Astrocyte of the hippocampus (primary cell): Measurements from ENCODE around the gene OVOL1.
"Not testable (repeated sequence)": the region's sequence is repeated elsewhere in the genome, so short reads cannot be mapped to it uniquely, and the experiment has no call there.

Source experiments
- DNase-seq: peaks from one replicate; pipeline ENCODE4 v3.0.0; 2011; ENCODE audit warnings: low read depth, low spot score

The OVOL1 gene

GRCh38 chr11:65814986-65815565 is 28.2 kb downstream of the OVOL1 start:
- DNase-seq: no peak

- DNase-seq: no peak
These were observed 29.8 kb downstream of the OVOL1 start for GRCh38 chr11:65816696-65817095.

GRCh38 chr11:65817312-65817834 is 30.5 kb downstream of the OVOL1 start:
- DNase-seq: no peak

- peak; percentile 96 for DNase-seq
These were observed 31.2 kb downstream of the OVOL1 start for GRCh38 chr11:65817835-65818680.

DNA sequence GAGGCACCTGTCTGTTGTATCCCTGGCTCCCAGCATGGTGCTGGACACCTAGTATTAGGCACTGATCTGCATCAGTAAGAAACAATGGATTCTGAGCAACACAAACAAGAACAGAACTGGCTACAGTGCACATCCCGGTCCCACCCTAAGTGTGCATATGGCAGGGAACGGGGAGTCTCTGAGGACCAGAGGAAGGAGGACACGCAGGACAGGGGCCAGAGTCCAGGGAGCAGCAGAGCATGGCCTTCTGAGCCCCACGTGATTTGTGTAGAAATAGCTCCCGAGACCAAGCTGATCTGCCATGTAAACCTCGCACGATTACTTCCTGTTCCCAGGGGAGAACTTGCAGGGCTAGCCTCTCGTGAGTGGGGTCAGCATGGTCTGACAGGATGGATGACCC is 34.2 kb downstream of the OVOL1 start:
- DNase-seq: no peak

- no peak for DNase-seq
These were observed 36.1 kb downstream of the OVOL1 start for GRCh38 chr11:65822776-65823528.

DNA sequence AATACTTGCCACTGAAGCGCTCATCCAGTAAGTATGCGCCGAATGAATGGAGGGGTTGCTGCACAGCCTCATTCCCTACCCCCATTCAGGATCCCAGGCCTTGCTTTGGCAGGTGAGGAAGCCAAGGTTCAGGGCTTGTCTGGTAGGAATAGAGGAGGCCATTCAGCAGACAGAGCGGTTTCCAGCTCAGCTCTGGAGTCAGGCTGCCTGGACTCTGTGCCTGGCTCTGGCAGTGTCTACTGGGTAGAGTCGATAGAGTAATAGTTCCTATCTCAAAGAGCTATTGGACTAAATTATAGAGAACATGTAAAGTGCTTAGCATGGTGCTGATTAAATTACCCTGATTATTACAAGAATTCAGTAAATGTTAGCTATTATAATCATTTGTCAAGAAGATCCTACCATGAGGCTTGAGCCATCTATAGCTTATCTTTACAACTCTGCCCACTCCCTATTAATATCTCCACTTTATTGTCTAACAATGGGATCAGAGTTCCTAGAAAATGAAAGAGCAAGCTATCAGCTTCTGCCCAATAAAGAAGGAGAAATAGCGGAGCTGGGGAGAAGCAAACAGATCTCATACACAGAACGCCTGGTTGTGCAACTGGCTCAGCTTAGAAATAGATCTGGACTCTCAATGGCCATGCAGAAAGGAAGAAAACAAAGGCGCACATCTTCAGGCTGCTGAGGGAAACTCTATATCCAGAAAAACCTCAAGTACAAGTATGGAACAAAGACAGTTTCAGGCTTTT is 40.3 kb downstream of the OVOL1 start:
- no peak for DNase-seq

DNA sequence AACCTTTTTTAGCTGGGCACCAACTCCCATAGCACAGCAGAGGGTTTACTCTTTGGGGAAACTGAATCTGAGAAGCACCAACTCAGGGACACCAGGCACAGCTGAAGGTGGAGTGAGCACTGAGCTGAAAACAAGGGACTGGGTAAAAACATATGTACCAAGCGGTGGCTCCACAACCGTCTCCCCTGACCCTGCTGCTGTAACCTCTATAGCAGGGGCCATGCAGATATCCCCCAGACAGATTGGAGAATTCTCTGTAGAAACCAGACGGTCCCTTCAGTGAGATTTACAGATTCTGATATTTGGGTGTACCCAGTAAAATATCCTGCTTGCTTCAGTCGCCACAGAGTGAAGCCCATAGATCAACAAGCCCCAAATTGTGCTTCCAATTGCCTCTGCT is 42.6 kb downstream of the OVOL1 start:
- DNase-seq: no peak

GRCh38 chr11:65832231-65832630 is 45.4 kb downstream of the OVOL1 start:
- DNase-seq: not testable (repeated sequence)

GRCh38 chr11:65833297-65834030 is 46.6 kb downstream of the OVOL1 start, which contains the start of gene SNX32:
Gene SNX32 (plus strand): TSS chr11:65833963. CDS start chr11:65834066, 103 bp downstream.
- DNase-seq: peak; percentile 98

DNA sequence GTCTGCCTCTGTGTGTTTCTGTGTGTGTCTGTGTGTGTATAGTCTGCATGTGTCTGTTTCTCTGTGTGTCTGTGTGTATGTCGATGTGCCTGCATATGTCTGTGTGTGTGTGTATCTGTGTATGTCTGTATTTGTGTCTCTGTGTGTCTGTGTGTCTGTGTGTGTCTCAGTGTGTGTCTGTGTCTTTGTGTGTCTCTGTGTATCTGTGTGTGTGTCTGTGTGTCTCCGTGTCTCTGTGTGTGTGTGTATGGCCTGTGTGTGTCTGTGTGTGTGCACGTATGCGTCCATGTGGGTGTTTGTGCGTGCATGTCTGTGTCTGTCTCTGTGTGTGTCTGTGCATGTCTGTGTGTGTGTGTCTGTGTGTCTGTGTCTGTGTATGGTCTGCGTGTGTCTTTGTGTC is 47.3 kb downstream of the OVOL1 start:
- no peak for DNase-seq

DNA sequence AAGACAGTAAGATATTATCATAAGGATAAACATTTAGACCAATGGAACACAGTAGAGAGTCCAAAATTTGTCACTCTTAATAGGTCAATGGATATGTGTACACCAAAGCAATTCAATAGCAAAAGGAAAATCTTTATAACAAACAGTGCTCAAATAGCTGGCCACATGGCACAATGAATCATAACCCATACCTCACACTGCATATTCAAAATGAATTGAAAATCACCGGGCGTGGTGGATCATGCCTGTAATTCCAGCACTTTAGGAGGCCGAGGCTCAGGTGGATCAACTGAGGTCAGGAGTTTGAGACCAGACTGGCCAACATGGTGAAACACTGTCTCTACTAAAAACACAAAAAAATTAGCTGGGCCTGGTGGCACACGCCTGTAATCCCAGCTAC is 55.3 kb downstream of the OVOL1 start:
- no peak for DNase-seq

DNA sequence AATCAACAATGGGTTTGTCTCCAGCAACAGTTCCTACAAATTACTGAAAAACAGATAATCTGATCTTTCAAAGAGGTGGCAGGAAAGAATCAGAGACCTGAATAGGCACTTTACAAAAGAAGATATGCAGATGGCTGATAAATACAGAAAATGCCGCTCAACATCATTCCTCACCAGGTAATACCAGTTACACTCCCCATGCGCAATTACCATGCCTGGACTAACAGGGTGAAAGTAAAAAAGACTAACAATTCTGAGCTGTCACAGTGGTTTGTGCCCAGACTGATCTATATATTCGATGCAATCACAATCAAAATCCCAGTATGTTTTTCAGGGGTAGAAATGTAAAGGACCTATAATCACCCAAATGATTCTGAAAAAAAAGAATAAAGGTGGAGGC is 56.9 kb downstream of the OVOL1 start:
- DNase-seq: no peak

DNA sequence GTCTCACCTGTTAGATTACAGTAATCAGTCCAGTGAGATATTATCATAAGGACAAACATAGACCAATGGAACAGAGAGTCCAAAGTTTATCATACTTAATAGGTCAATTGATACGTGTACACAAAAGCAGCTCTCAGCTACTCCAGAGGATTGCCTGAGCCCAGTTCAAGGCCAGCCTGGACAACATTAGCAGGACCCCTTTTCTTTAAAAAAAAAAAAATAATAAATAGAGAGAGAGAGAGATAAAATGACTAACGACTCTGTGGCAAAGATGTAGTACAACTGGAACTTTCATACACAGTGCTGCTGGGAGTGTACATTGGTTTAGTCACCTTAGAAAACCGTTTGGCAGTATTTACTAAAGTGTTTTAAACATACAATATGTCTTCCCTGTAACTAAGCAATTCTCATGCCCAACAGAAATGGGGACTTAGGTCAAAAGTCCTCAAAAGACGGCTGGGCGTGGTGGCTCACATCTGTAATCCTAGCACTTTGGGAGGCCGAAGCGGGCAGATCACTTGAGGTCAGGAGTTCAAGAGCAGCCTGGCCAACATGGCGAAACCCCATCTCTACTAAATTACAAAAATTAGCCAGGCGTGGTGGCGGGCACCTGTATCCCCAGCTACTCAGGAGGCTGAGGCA is 57.5 kb downstream of the OVOL1 start:
- DNase-seq: no peak
